ENCODE measurements around the gene SPTB.

SPTB gene

GRCh38 chr14:64748995-64749714 lies 130.6 kb downstream of the SPTB start:
- no peak for DNase-seq (ENCODE audit: low spot score)

- DNase-seq (ENCODE audit: low spot score): no peak
Measured at GRCh38 chr14:64748521-64748920, 131.2 kb downstream of the SPTB start.

GRCh38 chr14:64747327-64747726 lies 132.4 kb downstream of the SPTB start:
- DNase-seq (ENCODE audit: low spot score): no peak

GRCh38 chr14:64746298-64747250 lies 133.1 kb downstream of the SPTB start:
- DNase-seq (ENCODE audit: low spot score): no peak

- peak; percentile 25 for DNase-seq (ENCODE audit: low spot score)
Measured at GRCh38 chr14:64745511-64746091, 134.1 kb downstream of the SPTB start.

GRCh38 chr14:64743061-64743460 lies 136.6 kb downstream of the SPTB start:
- no peak for DNase-seq (ENCODE audit: low spot score)

- no peak for DNase-seq (ENCODE audit: low spot score)
Measured at GRCh38 chr14:64741961-64742360, 137.7 kb downstream of the SPTB start.

- no peak for DNase-seq (ENCODE audit: low spot score)
Measured at GRCh38 chr14:64741200-64741599, 138.5 kb downstream of the SPTB start.

GRCh38 chr14:64738281-64738804 lies 141.4 kb downstream of the SPTB start:
- DNase-seq (ENCODE audit: low spot score): no peak

- DNase-seq (ENCODE audit: low spot score): no peak
Measured at GRCh38 chr14:64737391-64738280, 142.1 kb downstream of the SPTB start.

GRCh38 chr14:64736271-64737169 lies 143.2 kb downstream of the SPTB start:
- no peak for DNase-seq (ENCODE audit: low spot score)

GRCh38 chr14:64734990-64735389 lies 144.7 kb downstream of the SPTB start:
- DNase-seq (ENCODE audit: low spot score): no peak

GRCh38 chr14:64733899-64734298 lies 145.8 kb downstream of the SPTB start:
- no peak for DNase-seq (ENCODE audit: low spot score)

- DNase-seq (ENCODE audit: low spot score): no peak
Measured at GRCh38 chr14:64733321-64733720, 146.4 kb downstream of the SPTB start.

GRCh38 chr14:64732536-64733120 lies 147.1 kb downstream of the SPTB start:
- no peak for DNase-seq (ENCODE audit: low spot score)

- no peak for DNase-seq (ENCODE audit: low spot score)
Measured at GRCh38 chr14:64732066-64732465, 147.6 kb downstream of the SPTB start.

- no peak for DNase-seq (ENCODE audit: low spot score)
Measured at GRCh38 chr14:64731141-64731581, 148.5 kb downstream of the SPTB start.

- no peak for DNase-seq (ENCODE audit: low spot score)
Measured at GRCh38 chr14:64730681-64731080, 149.0 kb downstream of the SPTB start.

- no peak for DNase-seq (ENCODE audit: low spot score)
Measured at GRCh38 chr14:64730061-64730440, 149.7 kb downstream of the SPTB start.
